GM12892 (cell line): Measurements from ENCODE around the gene CLSTN2.

Source experiments
- POLR2A ChIP-seq: IDR thresholded peaks from 2 replicates; pipeline ENCODE4 v1.6.1; 2011; ENCODE audit warnings: low read depth, low read length, control low read depth
- POLR2AphosphoS5 ChIP-seq: IDR thresholded peaks from 2 replicates; pipeline ENCODE4 v1.6.1; 2011; ENCODE audit warnings: low read depth, low read length, control low read depth

DNA sequence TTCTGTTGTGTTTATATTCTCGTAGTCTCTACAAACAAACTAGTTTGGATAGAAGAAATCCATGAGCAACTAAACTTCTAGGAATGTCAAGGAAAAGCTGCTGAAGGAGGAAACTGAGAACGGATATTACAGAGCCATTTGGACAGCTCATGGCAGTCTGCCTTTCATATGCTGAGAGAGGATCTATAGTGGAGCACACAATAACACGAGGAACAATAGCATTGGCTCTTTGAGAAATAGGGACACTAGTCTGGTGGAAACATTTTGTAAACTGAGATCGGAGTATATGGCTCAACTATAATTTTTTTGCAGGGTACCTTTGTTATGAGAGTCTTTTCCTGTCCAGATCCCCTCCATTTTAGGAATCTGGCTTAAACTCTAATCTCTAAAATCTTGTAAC lies 200.5 kb downstream of the CLSTN2 start:
- TF ChIP-seq POLR2A: no peak
- no peak for TF ChIP-seq POLR2AphosphoS5
